H9 (cell line): ENCODE measurements around the gene HSPH1. TPM values are rescaled to one million over a fixed set of nuclear protein-coding genes. Genes with fewer than 3 reads are reported as not detected.

ENCODE experiments used
- DNase-seq: peaks from one replicate; pipeline ENCODE4 v3.0.0-alpha.2; 2017
- H2AFZ ChIP-seq: one replicate; pipeline ENCODE4 v1.6.1; 2013; ENCODE audit warnings: mild to moderate bottlenecking, low read length, control low read depth, moderate library complexity
- H2AK5ac ChIP-seq: 2 replicates; pipeline ENCODE4 v1.6.1; 2013; ENCODE audit warnings: low read length, control low read depth, mixed read lengths; ENCODE audit not compliant: insufficient read length
- H2BK120ac ChIP-seq: one replicate; pipeline ENCODE4 v1.6.1; 2013; ENCODE audit warnings: low read depth, mild to moderate bottlenecking, low read length, control low read depth, inconsistent platforms; ENCODE audit not compliant: poor library complexity, severe bottlenecking
- H2BK12ac ChIP-seq: 2 replicates; pipeline ENCODE4 v1.6.1; 2013; ENCODE audit warnings: low read length, control low read depth, mixed read lengths, low read depth; ENCODE audit not compliant: insufficient read length
- H2BK15ac ChIP-seq: 2 replicates; pipeline ENCODE4 v1.6.1; 2013; ENCODE audit warnings: low read depth, low read length, control low read depth
- H2BK20ac ChIP-seq: one replicate; pipeline ENCODE4 v1.6.1; 2013; ENCODE audit warnings: low read depth, mild to moderate bottlenecking, low read length, control low read depth, inconsistent platforms; ENCODE audit not compliant: poor library complexity, severe bottlenecking
- H2BK5ac ChIP-seq: 2 replicates; pipeline ENCODE4 v1.6.1; 2013; ENCODE audit warnings: low read length, control low read depth, mixed read lengths; ENCODE audit not compliant: insufficient read length
- H3K14ac ChIP-seq: 2 replicates; pipeline ENCODE4 v1.6.1; 2013; ENCODE audit warnings: low read length, control low read depth; ENCODE audit not compliant: insufficient read depth
- H3K18ac ChIP-seq: 2 replicates; pipeline ENCODE4 v1.6.1; 2013; ENCODE audit warnings: low read depth, mild to moderate bottlenecking, mixed read lengths, low read length, control low read depth; ENCODE audit not compliant: insufficient read length
- H3K23ac ChIP-seq: 2 replicates; pipeline ENCODE4 v1.6.1; 2013; ENCODE audit warnings: low read length, control low read depth, mixed read lengths, low read depth; ENCODE audit not compliant: insufficient read length
- H3K23me2 ChIP-seq: 2 replicates; pipeline ENCODE4 v1.6.1; 2013; ENCODE audit warnings: low read depth, mild to moderate bottlenecking, mixed read lengths, low read length, control low read depth; ENCODE audit not compliant: insufficient read length, poor library complexity, severe bottlenecking
- H3K27ac ChIP-seq: 2 replicates; pipeline ENCODE4 v1.5.1; 2013; ENCODE audit warnings: low read length, control low read depth, mixed read lengths, low read depth; ENCODE audit not compliant: insufficient read length
- H3K27me3 ChIP-seq: 2 replicates; pipeline ENCODE4 v1.6.1; 2013; ENCODE audit warnings: low read length, control low read depth, inconsistent platforms; ENCODE audit not compliant: insufficient read depth
- H3K4ac ChIP-seq: 2 replicates; pipeline ENCODE4 v1.6.1; 2013; ENCODE audit warnings: low read depth, mild to moderate bottlenecking, control low read depth, inconsistent platforms, low read length, moderate library complexity
- H3K4me1 ChIP-seq: 2 replicates; pipeline ENCODE4 v1.6.1; 2013; ENCODE audit warnings: low read length, control low read depth, inconsistent platforms; ENCODE audit not compliant: insufficient read depth
- H3K4me2 ChIP-seq: 2 replicates; pipeline ENCODE4 v1.6.1; 2013; ENCODE audit warnings: low read length, control low read depth, mixed read lengths; ENCODE audit not compliant: insufficient read length, insufficient read depth
- H3K56ac ChIP-seq: 2 replicates; pipeline ENCODE4 v1.6.1; 2013; ENCODE audit warnings: low read depth, mild to moderate bottlenecking, mixed read lengths, low read length, control low read depth; ENCODE audit not compliant: insufficient read length
- H3K79me1 ChIP-seq: 2 replicates; pipeline ENCODE4 v1.6.1; 2013; ENCODE audit warnings: low read depth, mild to moderate bottlenecking, moderate library complexity, low read length, control low read depth, inconsistent platforms; ENCODE audit not compliant: insufficient read depth, poor library complexity, severe bottlenecking
- H3K79me2 ChIP-seq: 2 replicates; pipeline ENCODE4 v1.6.1; 2013; ENCODE audit warnings: low read length, control low read depth, inconsistent platforms; ENCODE audit not compliant: insufficient read depth
- H3K9ac ChIP-seq: 2 replicates; pipeline ENCODE4 v1.6.1; 2013; ENCODE audit warnings: low read length, control low read depth, mixed read lengths; ENCODE audit not compliant: insufficient read length; ENCODE audit errors: extremely low read depth
- H3K9me3 ChIP-seq: one replicate; pipeline ENCODE4 v1.6.1; 2013; ENCODE audit warnings: low read depth, low read length, inconsistent platforms; ENCODE audit not compliant: control insufficient read depth
- H3T11ph ChIP-seq: one replicate; pipeline ENCODE4 v1.6.1; 2013; ENCODE audit warnings: mild to moderate bottlenecking, low read length, control low read depth, inconsistent platforms
- H4K20me1 ChIP-seq: one replicate; pipeline ENCODE4 v1.6.1; 2013; ENCODE audit not compliant: control insufficient read depth, insufficient read length, insufficient read depth
- H4K5ac ChIP-seq: 2 replicates; pipeline ENCODE4 v1.6.1; 2013; ENCODE audit warnings: low read depth, mild to moderate bottlenecking, mixed read lengths, low read length, control low read depth; ENCODE audit not compliant: insufficient read length
- H4K8ac ChIP-seq: replicated peaks from 2 replicates; pipeline ENCODE4 v1.6.1; 2013; ENCODE audit warnings: low read length, control low read depth, mixed read lengths, low read depth; ENCODE audit not compliant: insufficient read length
- H4K91ac ChIP-seq: 2 replicates; pipeline ENCODE4 v1.6.1; 2013; ENCODE audit warnings: low read depth, mild to moderate bottlenecking, moderate library complexity, mixed read lengths, low read length, control low read depth; ENCODE audit not compliant: insufficient read length
- H3K27ac Mint-ChIP-seq, 3 experiments: 2 replicates in 2 of 3; 3 replicates in 1 of 3; pipeline ENCODE4 v1.8.0; 2020 to 2021; ENCODE audit warnings: mixed read lengths in 3 of 3, mild to moderate bottlenecking in 1 of 3, moderate library complexity in 1 of 3
- H3K27me3 Mint-ChIP-seq: 2 replicates; pipeline ENCODE4 v1.8.0; 2021; ENCODE audit warnings: low read depth, mild to moderate bottlenecking, moderate library complexity, mixed read lengths
- H3K36me3 Mint-ChIP-seq, 3 experiments: 2 replicates in 2 of 3; 3 replicates in 1 of 3; pipeline ENCODE4 v1.8.0; 2020 to 2021; ENCODE audit warnings: low read depth in 3 of 3, mixed read lengths in 3 of 3; ENCODE audit not compliant: insufficient read depth in 1 of 3
- H3K4me1 Mint-ChIP-seq, 2 experiments: 2 replicates each; pipeline ENCODE4 v1.8.0; 2020; ENCODE audit warnings: mixed read lengths in 2 of 2
- H3K4me3 Mint-ChIP-seq, 2 experiments: 2 replicates in 1 of 2; 3 replicates in 1 of 2; pipeline ENCODE4 v1.8.0; 2020 to 2021; ENCODE audit warnings: mild to moderate bottlenecking in 2 of 2, mixed read lengths in 2 of 2, moderate library complexity in 1 of 2
- H3K9me3 Mint-ChIP-seq, 2 experiments: 2 replicates in 1 of 2; 3 replicates in 1 of 2; pipeline ENCODE4 v1.8.0; 2020; ENCODE audit warnings: mild to moderate bottlenecking in 2 of 2, mixed read lengths in 2 of 2, moderate library complexity in 1 of 2
- WGBS: extraction: QIAGEN DNeasy Blood & Tissue Kit; methylation state at CpG from one replicate; pipeline ENCODE4 v1.1.7; 2013; ENCODE audit warnings: missing lambda C conversion rate, low lambda C conversion rate, mixed read lengths; ENCODE audit not compliant: insufficient read length; ENCODE audit errors: extremely low coverage; 5-methylcytosine and 5-hydroxymethylcytosine counted together
- total RNA-seq: library from RNA; stranded (reverse); gene quantifications from 2 replicates; pipeline ENCODE4 v1.2.1, GENCODE V29; 2021
- TF ChIP-seq, protein P1 (sequence below): fragments of 200-600 bp; sonication (generic); conservative IDR thresholded peaks from 3 replicates; pipeline ENCODE4 v1.8.0; 2021; ENCODE audit warnings: antibody characterized with exemption, mild to moderate bottlenecking

HSPH1 gene
- total RNA-seq, 1 experiment from 2014 or later: 141 TPM

GRCh38 chr13:31114641-31115040, 47.1 kb downstream of the HSPH1 start:
- H3K4ac ChIP-seq: no peak overlapping the region
- Mint-ChIP-seq H3K36me3 (no peaks in the 10 kb centered on the region; a peak in 1 of 7 replicates), H3K4me3 (no peak overlapping the region), H3K9me3 (no peaks in the 10 kb centered on the region), H3K4me1 (peaks cover 18 to 19% of the 10 kb centered on the region in 2 experiments), H3K27me3 (peaks cover under 1% of the 10 kb centered on the region; the same call in 1 of the 2 replicates), H3K27ac (no peak overlapping the region)
- no peaks in the 10 kb centered on the region for H3K79me2 ChIP-seq
- whole genome bisulfite sequencing: no CpG with 5 or more reads among the region's 4 CpGs
- no peak overlapping the region for H2AFZ ChIP-seq
- H2AK5ac ChIP-seq: no peak overlapping the region
- no peaks in the 10 kb centered on the region for H3K9me3 ChIP-seq
- no peak overlapping the region for H3K23ac ChIP-seq
- no peak overlapping the region for H2BK5ac ChIP-seq
- H3K4me1 ChIP-seq: peaks cover 4% of the 10 kb centered on the region; the same call in 1 of the 2 replicates
- no peaks in the 10 kb centered on the region for H3K27me3 ChIP-seq
- H3K9ac ChIP-seq: no peak overlapping the region
- no peaks in the 10 kb centered on the region for H3K23me2 ChIP-seq
- no peak overlapping the region for H2BK120ac ChIP-seq
- no peak overlapping the region for H3K18ac ChIP-seq
- no peak overlapping the region for H3T11ph ChIP-seq
- no peaks in the 10 kb centered on the region for H4K20me1 ChIP-seq
- H4K91ac ChIP-seq: no peak overlapping the region
- H3K4me2 ChIP-seq: no peak overlapping the region
- no peak overlapping the region for H4K5ac ChIP-seq
- no peak overlapping the region for H4K8ac ChIP-seq
- TF ChIP-seq, protein P1, sequence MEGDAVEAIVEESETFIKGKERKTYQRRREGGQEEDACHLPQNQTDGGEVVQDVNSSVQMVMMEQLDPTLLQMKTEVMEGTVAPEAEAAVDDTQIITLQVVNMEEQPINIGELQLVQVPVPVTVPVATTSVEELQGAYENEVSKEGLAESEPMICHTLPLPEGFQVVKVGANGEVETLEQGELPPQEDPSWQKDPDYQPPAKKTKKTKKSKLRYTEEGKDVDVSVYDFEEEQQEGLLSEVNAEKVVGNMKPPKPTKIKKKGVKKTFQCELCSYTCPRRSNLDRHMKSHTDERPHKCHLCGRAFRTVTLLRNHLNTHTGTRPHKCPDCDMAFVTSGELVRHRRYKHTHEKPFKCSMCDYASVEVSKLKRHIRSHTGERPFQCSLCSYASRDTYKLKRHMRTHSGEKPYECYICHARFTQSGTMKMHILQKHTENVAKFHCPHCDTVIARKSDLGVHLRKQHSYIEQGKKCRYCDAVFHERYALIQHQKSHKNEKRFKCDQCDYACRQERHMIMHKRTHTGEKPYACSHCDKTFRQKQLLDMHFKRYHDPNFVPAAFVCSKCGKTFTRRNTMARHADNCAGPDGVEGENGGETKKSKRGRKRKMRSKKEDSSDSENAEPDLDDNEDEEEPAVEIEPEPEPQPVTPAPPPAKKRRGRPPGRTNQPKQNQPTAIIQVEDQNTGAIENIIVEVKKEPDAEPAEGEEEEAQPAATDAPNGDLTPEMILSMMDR: no peak
- no peak overlapping the region for H2BK15ac ChIP-seq
- no peak overlapping the region for H2BK12ac ChIP-seq
- H3K14ac ChIP-seq: no peak overlapping the region
- no peaks in the 10 kb centered on the region for H3K79me1 ChIP-seq
- H2BK20ac ChIP-seq: no peak overlapping the region
- DNase-seq: no peak
- H3K56ac ChIP-seq: no peak overlapping the region
- H3K27ac ChIP-seq: no peak overlapping the region
